ENCODE data around the gene GABRR3.

Gene GABRR3

GRCh38 chr3:98002717-98003116 lies 32.4 kb downstream of the GABRR3 start:
- Histone ChIP-seq H3K9ac (ENCODE audit: low read length) (no peak overlapping the region), H3K27me3 (ENCODE audit: control insufficient read depth in 1 of 2, insufficient read depth in 2 of 2, low read length in 2 of 2) (no peaks in the 10 kb centered on the region), H3K9me3 (ENCODE audit: low read length) (no peaks in the 10 kb centered on the region), H3K4me3 (ENCODE audit: low read depth in 1 of 2, low read length in 2 of 2) (no peak overlapping the region), H3K27ac (ENCODE audit: low read depth, low read length) (no peak overlapping the region), H3K36me3 (ENCODE audit: insufficient read depth, low read length) (no peaks in the 10 kb centered on the region), H3K4me1 (ENCODE audit: insufficient read depth, low read length) (no peaks in the 10 kb centered on the region)

GRCh38 chr3:97999994-98000393 lies 35.1 kb downstream of the GABRR3 start:
- Histone ChIP-seq H3K36me3 (ENCODE audit: insufficient read depth, low read length) (no peaks in the 10 kb centered on the region), H3K9ac (ENCODE audit: low read length) (no peak overlapping the region), H3K4me1 (ENCODE audit: insufficient read depth, low read length) (no peaks in the 10 kb centered on the region), H3K27me3 (ENCODE audit: control insufficient read depth in 1 of 2, insufficient read depth in 2 of 2, low read length in 2 of 2) (no peaks in the 10 kb centered on the region), H3K27ac (ENCODE audit: low read depth, low read length) (no peak overlapping the region), H3K9me3 (ENCODE audit: low read length) (no peaks in the 10 kb centered on the region), H3K4me3 (ENCODE audit: low read depth in 1 of 2, low read length in 2 of 2) (no peak overlapping the region)

GRCh38 chr3:97999103-97999502 lies 36.0 kb downstream of the GABRR3 start:
- Histone ChIP-seq H3K9ac (ENCODE audit: low read length) (no peak overlapping the region), H3K27me3 (ENCODE audit: control insufficient read depth in 1 of 2, insufficient read depth in 2 of 2, low read length in 2 of 2) (no peaks in the 10 kb centered on the region), H3K4me3 (ENCODE audit: low read depth in 1 of 2, low read length in 2 of 2) (no peak overlapping the region), H3K27ac (ENCODE audit: low read depth, low read length) (no peak overlapping the region), H3K9me3 (ENCODE audit: low read length) (no peaks in the 10 kb centered on the region), H3K36me3 (ENCODE audit: insufficient read depth, low read length) (no peaks in the 10 kb centered on the region), H3K4me1 (ENCODE audit: insufficient read depth, low read length) (no peaks in the 10 kb centered on the region)

GRCh38 chr3:97996988-97997387 lies 38.1 kb downstream of the GABRR3 start:
- Histone ChIP-seq H3K9me3 (ENCODE audit: low read length) (no peaks in the 10 kb centered on the region), H3K4me3 (ENCODE audit: low read depth in 1 of 2, low read length in 2 of 2) (no peak overlapping the region), H3K9ac (ENCODE audit: low read length) (no peak overlapping the region), H3K36me3 (ENCODE audit: insufficient read depth, low read length) (no peaks in the 10 kb centered on the region), H3K27ac (ENCODE audit: low read depth, low read length) (no peak overlapping the region), H3K4me1 (ENCODE audit: insufficient read depth, low read length) (no peaks in the 10 kb centered on the region), H3K27me3 (ENCODE audit: control insufficient read depth in 1 of 2, insufficient read depth in 2 of 2, low read length in 2 of 2) (no peaks in the 10 kb centered on the region)

- H3K9ac ChIP-seq (ENCODE audit: low read length) = no peak overlapping the region
- H3K36me3 ChIP-seq (ENCODE audit: insufficient read depth, low read length) = no peaks in the 10 kb centered on the region
- no peak overlapping the region for H3K27ac ChIP-seq (ENCODE audit: low read depth, low read length)
- no peaks in the 10 kb centered on the region for H3K27me3 ChIP-seq (ENCODE audit: control insufficient read depth in 1 of 2, insufficient read depth in 2 of 2, low read length in 2 of 2)
- no peaks in the 10 kb centered on the region for H3K9me3 ChIP-seq (ENCODE audit: low read length)
- no peak overlapping the region for H3K4me3 ChIP-seq (ENCODE audit: low read depth in 1 of 2, low read length in 2 of 2)
- no peaks in the 10 kb centered on the region for H3K4me1 ChIP-seq (ENCODE audit: insufficient read depth, low read length)
These were observed 40.7 kb downstream of the GABRR3 start for GRCh38 chr3:97994328-97994945.

GRCh38 chr3:97993526-97993925 lies 41.6 kb downstream of the GABRR3 start:
- no peak overlapping the region for H3K9ac ChIP-seq (ENCODE audit: low read length)
- no peaks in the 10 kb centered on the region for H3K27me3 ChIP-seq (ENCODE audit: control insufficient read depth in 1 of 2, insufficient read depth in 2 of 2, low read length in 2 of 2)
- H3K27ac ChIP-seq (ENCODE audit: low read depth, low read length) = no peak overlapping the region
- no peak overlapping the region for H3K4me3 ChIP-seq (ENCODE audit: low read depth in 1 of 2, low read length in 2 of 2)
- H3K36me3 ChIP-seq (ENCODE audit: insufficient read depth, low read length) = no peaks in the 10 kb centered on the region
- H3K4me1 ChIP-seq (ENCODE audit: insufficient read depth, low read length) = no peaks in the 10 kb centered on the region
- H3K9me3 ChIP-seq (ENCODE audit: low read length) = no peaks in the 10 kb centered on the region

- H3K4me3 ChIP-seq (ENCODE audit: low read depth in 1 of 2, low read length in 2 of 2) = no peak overlapping the region
- no peaks in the 10 kb centered on the region for H3K36me3 ChIP-seq (ENCODE audit: insufficient read depth, low read length)
- H3K27ac ChIP-seq (ENCODE audit: low read depth, low read length) = no peak overlapping the region
- H3K9me3 ChIP-seq (ENCODE audit: low read length) = no peaks in the 10 kb centered on the region
- no peaks in the 10 kb centered on the region for H3K4me1 ChIP-seq (ENCODE audit: insufficient read depth, low read length)
- H3K9ac ChIP-seq (ENCODE audit: low read length) = no peak overlapping the region
- no peaks in the 10 kb centered on the region for H3K27me3 ChIP-seq (ENCODE audit: control insufficient read depth in 1 of 2, insufficient read depth in 2 of 2, low read length in 2 of 2)
These were observed 42.5 kb downstream of the GABRR3 start for GRCh38 chr3:97992547-97993173.

GRCh38 chr3:97991293-97991682 lies 43.8 kb downstream of the GABRR3 start:
- no peak overlapping the region for H3K4me3 ChIP-seq (ENCODE audit: low read depth in 1 of 2, low read length in 2 of 2)
- no peaks in the 10 kb centered on the region for H3K4me1 ChIP-seq (ENCODE audit: insufficient read depth, low read length)
- H3K36me3 ChIP-seq (ENCODE audit: insufficient read depth, low read length) = no peaks in the 10 kb centered on the region
- no peak overlapping the region for H3K27ac ChIP-seq (ENCODE audit: low read depth, low read length)
- no peaks in the 10 kb centered on the region for H3K27me3 ChIP-seq (ENCODE audit: control insufficient read depth in 1 of 2, insufficient read depth in 2 of 2, low read length in 2 of 2)
- no peak overlapping the region for H3K9ac ChIP-seq (ENCODE audit: low read length)
- no peaks in the 10 kb centered on the region for H3K9me3 ChIP-seq (ENCODE audit: low read length)

GRCh38 chr3:97990624-97991292 lies 44.4 kb downstream of the GABRR3 start:
- Histone ChIP-seq H3K4me1 (ENCODE audit: insufficient read depth, low read length) (no peaks in the 10 kb centered on the region), H3K4me3 (ENCODE audit: low read depth in 1 of 2, low read length in 2 of 2) (no peak overlapping the region), H3K27ac (ENCODE audit: low read depth, low read length) (no peak overlapping the region), H3K9me3 (ENCODE audit: low read length) (no peaks in the 10 kb centered on the region), H3K36me3 (ENCODE audit: insufficient read depth, low read length) (no peaks in the 10 kb centered on the region), H3K27me3 (ENCODE audit: control insufficient read depth in 1 of 2, insufficient read depth in 2 of 2, low read length in 2 of 2) (no peaks in the 10 kb centered on the region), H3K9ac (ENCODE audit: low read length) (no peak overlapping the region)

- no peaks in the 10 kb centered on the region for H3K9me3 ChIP-seq (ENCODE audit: low read length)
- H3K4me1 ChIP-seq (ENCODE audit: insufficient read depth, low read length) = peaks cover 4% of the 10 kb centered on the region
- H3K27ac ChIP-seq (ENCODE audit: low read depth, low read length) = no peak overlapping the region
- no peak overlapping the region for H3K4me3 ChIP-seq (ENCODE audit: low read depth in 1 of 2, low read length in 2 of 2)
- no peaks in the 10 kb centered on the region for H3K27me3 ChIP-seq (ENCODE audit: control insufficient read depth in 1 of 2, insufficient read depth in 2 of 2, low read length in 2 of 2)
- H3K36me3 ChIP-seq (ENCODE audit: insufficient read depth, low read length) = no peaks in the 10 kb centered on the region
- no peak overlapping the region for H3K9ac ChIP-seq (ENCODE audit: low read length)
These were observed 46.1 kb downstream of the GABRR3 start for GRCh38 chr3:97988784-97989568.

- Histone ChIP-seq H3K4me1 (ENCODE audit: insufficient read depth, low read length) (peaks cover 19% of the 10 kb centered on the region), H3K4me3 (ENCODE audit: low read depth in 1 of 2, low read length in 2 of 2) (no peak overlapping the region), H3K9me3 (ENCODE audit: low read length) (no peaks in the 10 kb centered on the region), H3K27ac (ENCODE audit: low read depth, low read length) (no peak overlapping the region), H3K36me3 (ENCODE audit: insufficient read depth, low read length) (no peaks in the 10 kb centered on the region), H3K9ac (ENCODE audit: low read length) (no peak overlapping the region), H3K27me3 (ENCODE audit: control insufficient read depth in 1 of 2, insufficient read depth in 2 of 2, low read length in 2 of 2) (no peaks in the 10 kb centered on the region)
These were observed 47.8 kb downstream of the GABRR3 start for GRCh38 chr3:97987306-97987705.

Data from muscle layer of colon (tissue), 2 donors.